HTERT RPE-1 (cell line): ENCODE results near the gene GMCL1.
"Not testable (repeated sequence)": the region's sequence is repeated elsewhere in the genome, so short reads cannot be mapped to it uniquely, and the experiment has no call there.

ENCODE experiments used
- in situ Hi-C: fragments of 300-500 bp; cut with MboI; formaldehyde crosslinking; loops from 4 replicates; pipeline ENCODE4 v1.14.3; 2020; ENCODE audit warnings: low sequenced_read_pairs

The GMCL1 gene

GRCh38 chr2:69846182-69847067 lies 17.0 kb downstream of the GMCL1 start:
- in situ Hi-C loops: no loop called here

- in situ Hi-C loops: no loop called here
Observed at GRCh38 chr2:69847068-69847828, 17.8 kb downstream of the GMCL1 start.

DNA sequence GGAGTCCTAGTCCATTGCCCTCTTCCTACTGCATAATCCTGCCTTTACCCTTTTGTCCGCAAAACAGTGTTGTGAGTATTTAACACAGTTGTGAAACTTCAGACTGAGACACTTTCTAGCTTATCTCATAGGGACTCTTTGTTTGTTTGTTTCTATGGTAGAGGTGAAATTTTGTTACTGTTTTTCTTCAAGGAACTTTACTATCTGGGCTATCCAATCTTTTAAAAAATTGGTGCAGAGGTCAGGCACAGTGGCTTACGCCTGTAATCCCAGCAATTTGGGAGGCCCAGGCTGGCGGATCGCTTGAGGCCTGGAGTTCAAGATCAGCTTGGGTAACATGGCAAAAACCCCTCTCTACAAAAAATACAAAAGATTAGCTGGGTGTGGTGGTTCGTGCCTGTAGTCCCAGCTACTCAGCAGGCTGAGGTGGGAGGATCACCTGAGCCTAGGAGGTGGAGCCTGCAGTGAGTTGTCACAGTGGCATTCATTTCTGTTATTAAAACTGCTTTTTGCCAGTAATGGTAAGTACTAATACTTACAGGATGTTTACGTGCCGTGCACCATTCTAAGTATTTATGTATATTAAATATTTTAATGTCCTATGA lies 18.8 kb downstream of the GMCL1 start:
- in situ Hi-C loops: no loop called here

- in situ Hi-C loops: no loop called here
Observed at GRCh38 chr2:69858261-69858660, 28.8 kb downstream of the GMCL1 start.

DNA sequence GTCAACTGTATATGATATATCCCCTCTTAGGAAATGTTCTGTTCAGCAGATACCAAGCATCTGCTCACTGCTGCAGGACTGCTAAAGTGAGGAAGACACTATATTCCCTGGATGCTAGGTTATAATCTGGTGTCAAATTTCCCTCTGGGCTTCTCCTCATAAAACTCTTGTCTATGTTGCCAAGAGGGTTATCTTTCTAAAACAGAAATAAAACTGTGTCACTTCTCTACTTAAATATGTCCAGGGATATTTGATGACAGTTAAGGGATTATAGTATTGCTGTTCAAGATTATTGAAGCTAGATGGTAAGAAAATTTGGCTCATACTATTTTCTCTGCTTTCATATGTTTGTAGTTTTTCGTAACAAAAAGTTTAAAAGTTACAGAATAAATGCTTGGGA lies 33.8 kb downstream of the GMCL1 start:
- in situ Hi-C loops: no loop called here

- in situ Hi-C loops: no loop called here
Observed at GRCh38 chr2:69888451-69888850, 59.0 kb downstream of the GMCL1 start.

DNA sequence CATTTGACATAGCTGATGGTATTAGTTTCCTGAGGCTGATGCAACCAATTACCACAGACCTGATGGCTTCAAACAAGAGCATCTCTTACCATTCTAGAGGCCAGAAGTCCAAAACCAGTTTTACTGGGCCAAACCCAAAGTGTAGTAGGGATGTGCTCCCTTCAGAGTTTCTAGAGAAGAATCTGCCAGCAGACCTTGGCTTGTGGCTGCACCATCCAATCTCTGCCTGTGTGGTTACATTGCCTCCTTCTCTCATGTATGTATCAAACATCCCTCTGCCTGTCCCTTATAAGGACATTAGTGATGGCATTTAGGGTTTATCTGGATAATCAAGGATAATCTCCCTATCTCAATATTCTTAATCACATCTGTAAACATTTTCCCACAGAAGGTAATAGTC lies 59.8 kb downstream of the GMCL1 start:
- in situ Hi-C loops: no loop called here

DNA sequence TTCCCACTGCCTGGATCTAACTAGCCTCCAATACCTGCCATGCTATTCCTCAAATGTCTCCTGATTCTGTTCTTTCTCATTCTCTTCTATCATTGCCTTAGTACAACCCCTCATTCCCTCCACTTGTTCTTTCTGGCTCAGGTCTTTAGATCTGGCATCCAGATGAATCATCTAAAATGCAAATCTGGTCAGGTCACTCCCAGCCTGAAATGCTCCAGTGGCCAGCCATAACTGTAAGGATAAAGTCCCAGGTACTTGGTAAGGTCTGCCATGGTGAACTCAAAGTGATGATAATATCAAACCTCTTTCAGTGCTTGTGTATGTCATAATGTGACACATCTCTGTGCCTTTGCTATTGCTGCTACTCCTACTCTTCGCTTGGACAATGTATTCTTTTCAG lies 61.4 kb downstream of the GMCL1 start:
- in situ Hi-C loops: no loop called here

GRCh38 chr2:69892838-69893424 lies 63.5 kb downstream of the GMCL1 start:
- in situ Hi-C loops: not testable (repeated sequence)

GRCh38 chr2:69893684-69894551 lies 64.5 kb downstream of the GMCL1 start, which contains the start of gene SNRNP27:
SNRNP27 (plus strand) TSS chr2:69893956; CDS start chr2:69893985, 29 bp downstream.
- in situ Hi-C loops: no loop called here

- in situ Hi-C loops: not testable (repeated sequence)
Observed at GRCh38 chr2:69894737-69895136, 65.3 kb downstream of the GMCL1 start.

- in situ Hi-C loops: no loop called here
Observed at GRCh38 chr2:69902213-69902922, 72.9 kb downstream of the GMCL1 start.

- in situ Hi-C loops: no loop called here
Observed at GRCh38 chr2:69907216-69907615, 77.8 kb downstream of the GMCL1 start.

GRCh38 chr2:69911985-69912563 lies 82.6 kb downstream of the GMCL1 start:
- in situ Hi-C loops: no loop called here

DNA sequence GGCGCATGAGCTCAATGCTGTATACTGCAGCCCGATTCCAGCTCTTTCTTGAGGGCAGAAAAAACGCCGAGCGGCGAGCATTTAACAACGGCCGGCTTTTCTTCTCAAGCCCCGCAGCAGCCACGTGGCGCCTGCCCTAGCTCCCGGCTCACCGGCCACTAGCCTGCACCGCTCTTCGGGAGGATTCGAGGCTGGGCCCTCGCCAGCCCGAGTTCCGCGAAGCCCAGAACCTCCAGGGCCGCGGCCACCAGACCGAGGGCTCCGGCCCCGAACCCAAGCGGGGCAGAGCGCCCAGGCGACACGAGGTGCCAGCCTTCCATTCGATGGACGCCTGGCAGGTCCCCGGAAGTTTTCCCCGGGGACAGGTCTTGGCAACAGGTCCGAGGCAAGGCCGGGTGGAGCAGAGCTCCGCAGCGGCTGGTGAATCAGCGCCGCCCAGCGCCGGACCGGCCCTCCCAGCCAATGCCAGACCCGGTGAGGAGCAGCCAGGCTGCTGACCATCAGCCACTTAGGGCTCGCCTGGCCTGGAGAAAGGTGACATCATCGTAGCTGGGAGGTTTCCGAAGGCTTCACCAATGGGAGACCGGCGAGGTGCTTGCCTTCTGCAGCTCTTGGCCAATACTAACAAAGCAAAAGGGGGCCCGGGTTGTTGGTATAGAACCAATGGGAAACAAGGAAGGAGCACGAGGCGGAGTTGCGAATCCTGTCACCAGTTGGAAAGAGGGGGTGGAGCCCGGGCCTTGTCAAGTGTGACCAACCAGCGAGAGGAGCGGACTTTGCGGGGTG lies 84.9 kb downstream of the GMCL1 start:
- in situ Hi-C loops: no loop called here

GRCh38 chr2:69914950-69915945 lies 85.8 kb downstream of the GMCL1 start, which contains the start of gene MXD1:
MXD1 (plus strand) TSS chr2:69915109; CDS start chr2:69915331, 222 bp downstream.
- in situ Hi-C loops: no loop called here

GRCh38 chr2:69916106-69916505 lies 86.6 kb downstream of the GMCL1 start:
- in situ Hi-C loops: no loop called here
